ENCODE data around the gene PER1. TPM values are rescaled to one million over a fixed set of nuclear protein-coding genes. Genes with fewer than 3 reads are reported as not detected.

The PER1 gene
- total RNA-seq, 2 donors from 2014 or later, result 19.7 to 43.6 TPM

DNA sequence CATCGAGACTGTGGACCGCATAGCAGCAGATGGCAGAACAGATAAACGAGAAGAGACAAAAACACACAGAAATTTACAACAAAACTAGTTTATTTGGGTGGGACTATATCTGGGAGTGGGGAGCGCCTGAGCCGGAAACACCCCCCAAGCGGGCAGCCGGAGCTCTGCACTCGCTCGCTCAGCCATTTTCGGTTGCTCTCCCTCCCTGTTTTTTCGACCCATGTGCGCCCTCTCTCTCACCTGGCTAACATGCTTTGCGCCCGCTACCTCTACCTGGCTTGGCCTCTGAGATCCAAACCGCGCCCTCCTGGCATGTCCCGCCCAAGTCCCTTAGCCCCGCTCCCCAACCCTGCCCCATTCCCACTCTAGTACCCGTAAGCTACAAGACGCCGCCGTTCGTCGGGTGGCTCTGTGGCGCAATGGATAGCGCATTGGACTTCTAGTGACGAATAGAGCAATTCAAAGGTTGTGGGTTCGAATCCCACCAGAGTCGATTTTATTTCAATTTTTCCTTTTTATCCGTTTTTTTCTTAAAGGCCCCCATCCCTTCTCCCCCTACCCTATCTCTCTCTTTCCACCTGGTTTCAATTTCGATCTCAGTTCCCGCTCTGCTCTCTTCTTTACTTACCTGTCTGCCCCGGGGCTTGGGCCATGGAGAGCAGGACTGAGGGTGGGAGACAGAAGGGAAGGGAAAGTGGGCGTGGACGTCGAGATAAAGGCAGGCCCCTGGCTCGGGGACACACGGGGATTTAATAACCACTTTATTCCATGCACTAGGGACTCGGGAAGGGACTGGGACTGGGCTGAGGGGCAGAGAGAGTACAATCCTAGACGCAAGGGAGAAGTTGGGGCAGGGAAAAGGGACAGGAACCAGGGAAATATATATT, 31.4 kb downstream of the PER1 start:
- DNase-seq, result peak; percentile 87
- Histone ChIP-seq H3K27ac (no peak overlapping the region), H3K4me1 (peaks cover 53% of the 10 kb centered on the region), H3K4me3 (peak overlapping the region; percentile 50), H3K9me3 (no peaks in the 10 kb centered on the region), H3K9ac (ENCODE audit: low read depth in 2 of 2, low read length in 2 of 2) (peak overlapping the region; percentile 24 to 32), H3K36me3 (no peaks in the 10 kb centered on the region), H3K27me3 (peaks cover 63% of the 10 kb centered on the region)
- TF ChIP-seq CTCF (IDR thresholded peaks at IDR 0.05), result no peak
- intact Hi-C loops (cut with DNase I), result loop anchor here (2.0 kb wide), 1 partner anchor 66 kb away; no protein-coding TSS in a partner anchor

GRCh38 chr17:8119581-8120519, 32.4 kb downstream of the PER1 start:
- H3K4me3 ChIP-seq, result peak overlapping the region; percentile 50
- DNase-seq, result peak; percentile 94
- no peaks in the 10 kb centered on the region for H3K9me3 ChIP-seq
- peak overlapping the region; percentile 56 for H3K27ac ChIP-seq
- no peaks in the 10 kb centered on the region for H3K36me3 ChIP-seq
- TF ChIP-seq CTCF (IDR thresholded peaks at IDR 0.05), result no peak
- intact Hi-C loops (cut with DNase I), result loop anchor here (2.0 to 5.0 kb wide), 2 partner anchors 48 to 67 kb away; no protein-coding TSS in a partner anchor
- H3K4me1 ChIP-seq, result peaks cover 47% of the 10 kb centered on the region
- peak overlapping the region; percentile 15 to 24 for H3K9ac ChIP-seq (ENCODE audit: low read depth in 2 of 2, low read length in 2 of 2)
- peaks cover 57% of the 10 kb centered on the region for H3K27me3 ChIP-seq

GRCh38 chr17:8118769-8119580, 33.2 kb downstream of the PER1 start:
- no peaks in the 10 kb centered on the region for H3K36me3 ChIP-seq
- H3K9me3 ChIP-seq, result no peaks in the 10 kb centered on the region
- peaks cover 39% of the 10 kb centered on the region for H3K4me1 ChIP-seq
- TF ChIP-seq CTCF (IDR thresholded peaks at IDR 0.05), result peak; percentile 91
- peak overlapping the region; percentile 45 for H3K4me3 ChIP-seq
- peak overlapping the region; percentile 56 for H3K27ac ChIP-seq
- intact Hi-C loops (cut with DNase I), result loop anchor here (5.0 kb wide), 1 partner anchor 47 kb away; no protein-coding TSS in a partner anchor
- H3K27me3 ChIP-seq, result peaks cover 52% of the 10 kb centered on the region
- H3K9ac ChIP-seq (ENCODE audit: low read depth in 2 of 2, low read length in 2 of 2), result peak overlapping the region; percentile 56 to 75
- peak; percentile 90 for DNase-seq

- no peak for TF ChIP-seq CTCF (IDR thresholded peaks at IDR 0.05)
- Histone ChIP-seq H3K27me3 (peaks cover 48% of the 10 kb centered on the region), H3K9me3 (no peaks in the 10 kb centered on the region), H3K4me3 (peak within 1 kb of the TSS; percentile 45), H3K9ac (ENCODE audit: low read depth in 2 of 2, low read length in 2 of 2) (peak within 1 kb of the TSS; percentile 56 to 75), H3K36me3 (no peaks in the 10 kb centered on the region), H3K4me1 (peaks cover 31% of the 10 kb centered on the region), H3K27ac (peak within 1 kb of the TSS; percentile 56)
- intact Hi-C loops (cut with DNase I), result loop anchor here (5.0 kb wide), 1 partner anchor 46 kb away; no protein-coding TSS in a partner anchor
- DNase-seq, result peak; percentile 36
These were observed 34.0 kb downstream of the PER1 start, which contains the start of gene ALOXE3 for GRCh38 chr17:8117980-8118768. Gene ALOXE3 (minus strand): TSS chr17:8118514. CDS start chr17:8117990, 524 bp downstream.

Data from colonic mucosa (tissue), 4 donors.